HG02981 (cell line): ENCODE data around the gene ZC3H13.

Experiments used
- ATAC-seq: cut with Tn5 transposase; IDR thresholded peaks from one replicate; pipeline ENCODE4 v1.9.1; 2021; ENCODE audit warnings: mild to moderate bottlenecking, moderate library complexity; ENCODE audit not compliant: unreplicated experiment

Gene ZC3H13

DNA sequence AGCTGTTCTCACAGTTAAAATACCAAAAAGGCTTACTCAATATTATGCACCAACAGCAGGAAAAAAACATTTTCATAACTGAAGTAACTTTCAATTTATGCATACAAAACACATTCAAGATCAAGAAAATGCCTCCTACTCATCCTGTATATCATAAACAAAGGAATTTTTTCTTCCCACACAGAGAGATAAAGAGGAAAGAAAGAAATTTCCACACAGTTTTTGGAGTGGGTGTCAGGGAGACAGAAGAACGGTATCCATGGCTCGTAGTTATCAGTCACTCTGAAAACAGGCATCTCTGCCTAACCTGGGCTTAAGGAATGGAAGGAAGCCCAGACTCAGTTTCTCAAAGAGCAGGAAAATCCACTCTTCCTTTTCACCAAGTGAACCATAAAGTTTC lies 108.6 kb downstream of the ZC3H13 start:
- ATAC-seq = no peak

DNA sequence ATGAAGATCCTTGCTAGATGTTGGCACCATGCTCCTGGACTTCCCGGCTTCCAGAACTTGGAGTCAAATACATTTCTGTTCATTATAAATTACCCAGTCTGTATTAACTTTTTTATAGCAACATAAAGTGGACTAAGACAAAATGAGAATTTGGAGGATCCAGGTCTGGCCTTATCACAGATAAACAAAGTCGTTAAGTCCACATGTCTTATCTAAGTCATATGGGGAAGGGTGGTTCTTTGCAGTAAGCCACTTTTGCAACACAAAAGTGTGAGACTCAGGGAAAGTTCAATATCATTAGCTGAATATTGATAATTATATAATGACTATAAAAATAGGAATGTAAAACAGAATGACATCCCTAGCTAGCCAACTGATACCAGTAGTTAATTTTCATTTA lies 109.4 kb downstream of the ZC3H13 start:
- no peak for ATAC-seq

DNA sequence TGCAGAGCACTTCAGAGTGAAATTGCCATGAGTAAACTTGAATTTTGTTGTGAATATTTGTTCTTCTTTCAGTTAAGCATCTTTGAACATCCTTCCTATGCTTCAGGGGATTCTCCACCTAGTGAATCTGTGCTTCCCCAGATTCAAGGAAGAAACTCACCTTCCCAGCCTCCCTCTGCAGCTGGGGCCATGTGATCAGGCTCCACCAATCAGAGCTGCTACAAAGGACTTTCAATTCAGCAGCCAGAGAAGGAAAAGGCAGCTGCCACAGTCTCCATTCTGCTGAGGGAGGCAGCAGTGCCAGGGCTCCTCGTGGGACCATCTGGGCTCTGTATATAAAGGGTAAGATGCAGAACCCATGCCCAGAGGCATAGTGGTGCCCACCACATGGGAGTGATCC lies 111.3 kb downstream of the ZC3H13 start:
- no peak for ATAC-seq

DNA sequence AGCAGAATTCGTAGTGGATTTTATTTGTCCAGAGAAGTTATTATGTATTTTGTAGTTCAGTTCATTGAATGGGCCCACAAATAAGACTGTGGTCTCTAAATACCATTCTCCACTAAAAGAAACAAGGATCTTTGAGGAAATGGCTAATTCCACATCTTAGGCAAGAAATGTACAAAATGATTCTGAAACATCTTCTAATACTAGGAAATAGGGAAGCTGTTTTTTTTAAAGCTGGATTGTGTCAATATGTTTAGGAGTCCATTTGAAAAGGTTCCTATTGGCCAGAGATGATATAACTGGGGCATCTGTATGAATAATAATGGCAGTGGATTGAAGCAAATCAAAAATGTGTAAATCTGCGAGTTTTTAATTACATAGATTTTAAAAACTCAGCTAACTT lies 112.5 kb downstream of the ZC3H13 start:
- no peak for ATAC-seq

DNA sequence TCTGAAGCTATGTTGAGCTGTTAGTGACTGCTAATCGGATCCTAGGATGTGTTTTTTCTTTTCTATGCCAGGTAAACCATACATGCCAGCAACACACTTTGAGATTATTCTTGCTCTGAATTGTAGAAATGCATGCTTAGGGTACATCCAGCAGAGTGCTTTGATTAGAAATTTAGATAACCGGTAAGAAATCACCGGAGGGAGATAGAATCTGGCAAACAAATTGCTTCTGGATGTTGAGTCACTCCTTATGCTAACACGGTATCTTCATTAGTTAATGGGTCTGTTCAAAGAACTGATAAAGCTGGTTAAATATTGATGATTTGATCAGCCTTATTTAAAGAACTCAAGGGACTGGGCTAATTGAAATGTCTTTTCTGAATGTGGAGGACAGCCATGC lies 115.9 kb downstream of the ZC3H13 start:
- ATAC-seq = no peak

DNA sequence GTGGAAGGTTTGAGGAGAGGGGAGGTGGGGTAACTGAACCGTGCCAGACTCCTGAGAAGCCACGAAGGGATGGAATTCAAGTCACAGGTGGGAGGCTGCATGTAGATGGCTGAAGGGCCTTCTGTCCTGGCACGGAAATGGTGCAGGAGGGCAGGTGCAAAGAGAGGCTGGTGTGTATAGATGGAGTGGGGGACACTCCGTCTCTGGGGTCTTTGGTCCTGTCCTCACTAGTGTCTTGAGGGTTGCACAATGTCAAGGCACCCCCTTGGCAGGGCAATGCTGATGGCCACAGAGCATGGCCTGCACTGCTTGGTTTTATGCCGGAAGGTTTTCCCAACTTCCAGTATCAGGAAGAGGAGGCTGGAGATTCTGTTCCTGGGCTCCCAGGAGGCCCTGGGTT lies 118.3 kb downstream of the ZC3H13 start:
- no peak for ATAC-seq

DNA sequence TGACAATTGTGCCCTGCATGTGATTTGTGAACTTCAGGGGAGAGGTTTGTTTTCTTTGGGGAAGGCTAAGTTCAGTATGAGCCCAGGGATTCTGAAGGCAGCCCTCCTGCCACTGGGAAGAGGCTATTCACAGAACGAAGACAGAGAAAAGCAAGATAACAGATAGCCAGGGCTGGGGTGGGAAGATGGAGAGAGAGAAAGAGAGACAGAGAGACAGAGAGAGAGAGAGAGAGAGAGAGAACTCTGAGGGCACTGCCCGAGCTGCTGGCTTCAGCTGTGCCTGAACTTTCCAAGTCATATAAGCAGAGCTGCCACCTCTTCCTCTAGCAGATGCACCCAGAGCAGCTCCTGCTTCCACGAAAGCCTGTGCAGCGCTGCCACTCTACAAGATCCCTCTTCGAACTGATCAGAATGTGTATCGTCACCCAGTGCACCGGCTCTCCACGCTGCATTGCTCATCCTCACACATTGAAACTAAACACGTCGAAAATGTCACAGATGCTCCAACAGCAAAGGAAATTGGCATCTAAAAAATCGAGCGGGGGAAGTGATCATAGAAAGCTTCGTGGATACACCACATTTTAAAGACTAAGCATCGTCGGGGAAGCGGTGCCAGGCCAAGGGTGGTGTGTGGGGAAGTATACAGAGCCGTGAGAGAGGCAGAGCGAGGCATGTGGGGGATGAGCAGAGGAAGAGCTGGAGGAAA lies 119.2 kb downstream of the ZC3H13 start:
- ATAC-seq = no peak

DNA sequence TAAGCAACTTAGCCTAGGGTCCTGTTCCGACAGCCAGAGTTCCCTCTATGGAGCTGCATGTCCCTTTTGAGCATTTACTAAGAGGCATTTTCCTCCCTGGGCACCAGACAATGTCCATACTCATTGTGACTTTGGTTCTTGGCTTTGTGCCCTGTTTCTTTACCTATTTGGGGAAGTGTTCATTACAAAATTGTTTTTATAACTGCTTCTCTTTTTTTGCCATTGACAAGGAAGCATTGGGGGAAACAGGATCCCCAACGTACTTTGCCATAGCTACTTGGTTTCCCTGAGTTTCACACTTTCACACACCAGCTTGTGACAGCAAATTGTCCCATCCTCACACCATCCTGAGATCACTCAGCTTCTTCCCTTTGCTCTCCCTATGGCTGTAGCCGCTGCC lies 119.9 kb downstream of the ZC3H13 start:
- ATAC-seq = no peak

DNA sequence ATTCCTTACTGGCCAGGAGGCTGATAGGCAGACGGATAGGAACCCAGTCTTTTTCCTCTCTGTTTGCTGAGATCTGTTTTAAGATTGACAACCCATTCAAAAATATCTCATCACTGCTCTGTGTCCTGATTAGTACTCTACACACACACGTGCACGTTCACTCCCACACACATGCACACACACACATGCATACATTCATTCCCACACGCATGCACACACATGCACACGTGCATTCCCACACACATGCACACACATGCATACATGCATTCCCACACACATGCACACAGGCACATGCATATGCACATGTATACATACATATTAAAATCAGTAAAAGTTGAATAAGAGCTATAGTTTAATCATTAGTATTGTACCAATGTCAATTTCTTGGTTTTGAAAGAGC lies 120.4 kb downstream of the ZC3H13 start:
- ATAC-seq = no peak

DNA sequence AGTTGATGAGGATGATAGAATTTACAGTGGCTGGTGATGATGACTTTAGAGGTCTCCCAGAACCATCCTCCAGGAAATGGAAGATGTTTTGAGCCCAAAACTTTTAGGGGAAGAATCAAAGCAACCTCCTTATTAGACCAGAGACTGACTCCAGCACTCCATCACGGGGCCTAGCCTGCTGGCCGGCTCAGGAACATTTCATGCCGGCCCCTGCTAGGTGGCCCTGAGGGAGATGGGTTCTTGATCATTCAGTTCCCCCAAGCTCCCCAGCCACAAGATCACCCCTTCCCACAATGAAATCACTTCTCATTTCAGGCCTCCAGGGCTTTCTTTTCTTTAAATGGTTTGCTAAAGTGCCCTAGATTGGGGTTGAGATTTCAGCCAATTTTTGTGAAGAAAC lies 121.3 kb downstream of the ZC3H13 start:
- ATAC-seq = no peak

DNA sequence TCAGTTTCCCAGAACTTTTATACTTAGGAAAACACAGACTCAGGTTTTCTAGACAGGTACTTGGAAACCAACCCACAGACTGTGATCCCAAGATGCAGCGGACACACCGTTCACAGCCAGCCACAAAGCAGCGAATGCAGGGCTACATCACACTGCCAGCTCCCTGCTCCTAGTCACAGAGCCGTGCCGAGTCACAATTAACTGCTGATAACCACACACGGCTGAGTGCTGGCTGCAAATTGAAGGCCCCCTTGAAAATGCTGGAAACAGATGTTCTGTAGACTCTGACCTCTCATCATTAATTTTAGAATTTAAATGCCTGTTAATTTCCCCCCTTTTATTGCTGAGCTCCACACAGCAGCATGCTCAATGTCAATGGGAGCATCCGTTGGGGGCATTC lies 122.4 kb downstream of the ZC3H13 start:
- no peak for ATAC-seq

DNA sequence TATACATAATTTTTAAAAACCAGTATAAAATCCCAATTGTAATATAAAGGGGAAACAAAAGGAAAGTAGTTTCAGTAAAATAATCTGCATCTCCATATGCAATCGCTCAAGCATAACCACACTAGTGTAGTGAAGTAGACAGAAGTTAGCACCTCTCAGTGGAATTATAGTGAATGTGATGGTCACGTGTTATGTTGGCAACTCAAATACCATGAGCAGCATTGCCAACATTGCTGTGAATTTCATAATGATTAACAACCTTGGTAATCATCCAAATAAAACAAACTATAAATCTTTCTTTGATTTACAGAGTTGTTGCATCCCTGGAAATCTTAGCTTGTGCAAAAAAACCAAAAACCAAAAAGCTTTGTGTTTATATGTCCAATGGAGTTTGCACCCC lies 123.7 kb downstream of the ZC3H13 start:
- no peak for ATAC-seq

DNA sequence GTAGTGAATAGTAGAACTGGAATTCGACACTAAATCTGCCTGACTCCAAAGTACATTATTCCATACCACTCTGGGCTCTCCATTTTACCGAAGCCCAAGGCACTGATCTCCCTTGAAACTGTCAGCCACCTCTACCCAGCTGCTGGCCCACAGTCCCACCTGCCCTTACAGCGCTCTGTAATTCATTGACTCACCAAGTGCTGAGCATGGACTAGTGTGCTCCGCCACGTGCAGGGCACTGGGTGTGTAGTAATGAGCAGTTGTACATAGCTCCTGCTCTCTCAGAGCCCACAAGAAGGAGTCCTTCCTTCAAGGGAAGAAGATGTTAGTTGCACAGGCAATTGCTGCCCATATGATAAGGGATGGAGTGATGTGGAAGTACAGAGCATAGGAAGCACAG lies 124.4 kb downstream of the ZC3H13 start:
- no peak for ATAC-seq

DNA sequence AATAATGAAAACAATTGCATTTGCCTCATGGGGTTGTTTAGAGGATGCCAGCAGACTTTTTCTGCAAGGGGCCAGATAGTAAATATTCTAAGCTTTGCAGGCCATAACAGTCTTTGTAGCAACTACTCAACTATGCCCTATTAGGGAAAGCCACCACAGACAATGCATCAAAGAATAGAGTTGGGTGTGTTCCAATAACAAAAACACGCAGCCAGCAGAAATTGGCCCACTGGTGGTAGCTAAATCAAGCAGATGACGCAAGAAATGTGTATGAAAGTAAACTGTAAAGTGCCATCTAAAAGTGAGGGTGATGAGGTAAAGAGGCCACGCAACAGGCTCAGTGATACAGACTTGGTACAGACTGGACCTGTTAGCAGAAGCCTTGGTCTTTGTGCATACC lies 125.8 kb downstream of the ZC3H13 start:
- ATAC-seq = no peak

DNA sequence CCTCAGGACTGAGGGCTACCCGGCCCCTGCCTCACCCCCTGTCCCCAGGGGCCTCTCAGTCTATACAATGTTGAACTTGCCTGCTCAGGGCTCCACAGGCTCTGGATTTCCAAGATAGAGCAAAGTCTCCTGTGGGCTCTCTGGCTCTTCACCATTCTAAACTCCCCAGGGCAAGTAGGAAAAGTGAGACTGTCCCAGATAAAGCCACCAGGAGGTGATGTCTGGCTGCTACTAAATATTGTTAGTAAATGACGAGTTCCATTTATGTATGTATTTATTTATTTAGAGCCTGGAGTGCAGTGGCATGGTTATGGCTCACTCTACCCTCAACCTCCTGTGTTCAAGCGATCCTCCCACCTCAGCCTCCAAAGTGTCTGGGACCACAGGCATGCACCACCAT lies 127.4 kb downstream of the ZC3H13 start:
- no peak for ATAC-seq

DNA sequence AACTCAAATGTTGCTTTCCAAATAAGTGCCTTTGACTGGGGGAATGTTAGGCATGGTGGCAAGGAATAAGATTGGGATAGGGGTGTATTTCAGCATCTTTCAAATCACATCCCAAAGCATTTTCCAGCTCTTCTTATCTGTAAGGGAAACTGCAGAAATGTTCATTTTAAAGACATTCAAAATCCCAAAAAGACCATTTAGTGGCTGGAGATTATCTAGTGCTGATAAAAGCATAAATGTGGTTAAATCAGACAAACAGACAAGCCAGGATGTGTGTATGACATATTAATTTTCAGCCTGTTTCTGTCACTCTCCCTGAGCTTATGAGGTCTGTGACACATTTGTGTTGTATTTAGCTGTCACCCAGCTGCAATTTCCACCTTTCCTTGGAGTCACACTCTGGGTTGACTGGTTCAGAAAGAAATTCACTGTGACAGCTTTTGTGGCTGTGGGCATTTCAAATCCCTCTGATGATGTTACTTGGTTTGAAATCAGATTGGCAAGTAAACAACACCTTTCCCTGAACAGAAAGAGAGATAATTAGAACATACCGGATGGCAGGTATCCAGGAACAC lies 131.3 kb downstream of the ZC3H13 start:
- no peak for ATAC-seq

DNA sequence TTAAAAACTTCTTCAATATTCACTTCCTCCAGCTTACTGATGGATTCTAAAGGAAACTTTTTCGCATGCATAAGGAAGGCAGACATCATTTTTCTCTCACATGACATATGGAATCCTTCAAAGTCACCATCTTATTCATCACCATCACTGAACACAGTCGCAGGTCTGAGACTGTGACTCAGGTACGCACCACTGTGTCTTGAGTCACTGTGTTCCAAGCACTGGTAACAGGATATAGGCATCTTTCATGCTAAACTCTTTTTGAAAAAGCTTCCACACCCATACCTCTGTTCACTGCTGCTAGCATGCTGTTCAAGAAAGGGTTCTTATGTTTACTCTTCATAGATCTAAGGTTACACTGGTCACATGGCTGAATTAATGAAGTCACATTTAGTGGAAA lies 133.9 kb downstream of the ZC3H13 start:
- no peak for ATAC-seq

DNA sequence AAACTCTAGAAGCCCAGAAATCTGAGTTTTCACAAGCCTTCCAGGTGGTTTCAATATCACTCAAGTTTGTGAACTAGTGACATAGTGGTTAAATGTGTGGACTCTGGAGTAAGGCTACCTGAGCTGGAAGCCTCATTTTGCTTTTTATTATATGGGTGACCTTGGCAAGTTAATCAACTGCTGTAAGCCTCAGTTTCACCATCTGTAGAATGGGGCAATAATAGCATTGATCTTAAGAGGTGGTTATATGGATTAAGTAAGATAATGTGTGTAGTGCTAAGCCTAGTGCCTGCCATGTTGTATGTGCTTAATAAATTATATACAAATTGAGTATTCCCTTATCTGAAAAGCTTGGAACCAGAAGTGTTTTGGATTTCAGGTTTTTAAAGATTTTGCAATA lies 135.5 kb downstream of the ZC3H13 start:
- no peak for ATAC-seq

DNA sequence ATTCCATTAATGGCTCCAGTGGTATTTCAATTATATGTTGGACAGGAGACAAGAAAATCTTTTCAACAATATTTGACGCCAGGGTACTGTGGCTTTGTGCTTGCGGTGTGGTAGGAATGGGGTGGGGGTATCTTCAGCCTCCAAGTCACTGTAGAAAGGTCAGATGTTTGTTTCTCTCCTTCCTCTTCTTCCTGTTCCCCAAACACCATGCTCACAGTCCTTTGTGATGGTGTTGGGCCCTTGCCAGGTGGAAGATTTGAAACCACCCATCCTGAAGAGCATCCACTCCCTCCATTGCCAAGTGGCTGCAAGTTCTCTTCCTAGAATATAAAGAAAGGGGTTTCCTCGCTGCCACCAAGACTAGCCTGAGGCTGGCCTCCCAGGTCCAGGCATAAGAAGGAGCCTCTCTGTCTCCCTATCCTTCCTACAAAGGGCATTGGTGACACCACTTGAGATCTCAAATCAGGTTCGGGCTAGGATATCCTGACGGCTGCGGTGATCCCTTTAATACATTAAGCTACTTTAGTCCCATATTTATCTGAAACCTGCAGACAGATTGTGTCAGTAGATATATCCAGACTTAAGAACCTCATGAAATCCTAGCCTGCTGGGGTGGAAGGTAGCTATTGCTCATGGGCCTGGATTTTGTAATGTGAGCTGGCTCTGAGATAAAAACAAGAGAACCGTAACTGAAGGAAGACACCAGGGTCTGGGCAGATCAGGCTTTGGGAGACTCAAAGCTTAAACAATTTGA lies 136.7 kb downstream of the ZC3H13 start:
- ATAC-seq = no peak

DNA sequence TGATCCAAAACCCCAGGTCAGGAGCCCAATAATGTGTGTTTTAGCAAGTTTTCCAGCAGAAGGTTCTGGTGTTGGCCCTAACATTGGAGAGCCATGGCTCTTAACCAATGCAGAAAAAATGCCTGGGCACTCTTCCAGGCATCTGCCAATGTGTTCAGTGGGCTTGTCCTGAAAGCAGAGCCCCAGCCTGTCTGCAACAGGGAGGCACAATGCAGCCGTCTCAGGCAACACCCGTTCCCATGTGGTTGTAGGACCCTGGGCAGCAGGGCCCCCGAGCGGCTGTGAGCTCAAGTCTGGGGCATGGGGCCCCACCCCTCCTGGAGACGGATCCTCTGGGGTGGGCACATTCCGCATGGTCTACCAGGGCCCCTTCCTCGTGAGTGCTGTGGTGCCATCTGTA lies 142.9 kb downstream of the ZC3H13 start:
- no peak for ATAC-seq

DNA sequence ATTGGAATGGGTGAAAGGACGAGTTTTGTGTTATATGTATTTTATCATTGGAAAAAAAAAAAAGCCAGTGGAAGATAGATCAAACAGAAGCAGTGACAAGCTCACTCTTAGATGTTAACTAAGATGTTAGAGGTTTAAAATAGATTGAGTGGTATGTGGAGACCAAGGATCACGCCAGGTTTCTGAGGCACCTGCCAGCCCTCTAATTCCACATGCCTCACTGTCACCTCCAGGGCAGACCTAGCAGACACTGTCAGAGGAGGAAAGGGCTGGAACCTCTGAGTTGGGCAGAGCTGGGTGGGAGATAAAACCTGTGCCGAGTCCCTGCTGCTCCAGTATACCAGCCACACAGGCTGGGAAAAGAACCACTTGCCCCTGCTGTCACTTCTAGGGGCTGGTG lies 143.5 kb downstream of the ZC3H13 start:
- no peak for ATAC-seq

DNA sequence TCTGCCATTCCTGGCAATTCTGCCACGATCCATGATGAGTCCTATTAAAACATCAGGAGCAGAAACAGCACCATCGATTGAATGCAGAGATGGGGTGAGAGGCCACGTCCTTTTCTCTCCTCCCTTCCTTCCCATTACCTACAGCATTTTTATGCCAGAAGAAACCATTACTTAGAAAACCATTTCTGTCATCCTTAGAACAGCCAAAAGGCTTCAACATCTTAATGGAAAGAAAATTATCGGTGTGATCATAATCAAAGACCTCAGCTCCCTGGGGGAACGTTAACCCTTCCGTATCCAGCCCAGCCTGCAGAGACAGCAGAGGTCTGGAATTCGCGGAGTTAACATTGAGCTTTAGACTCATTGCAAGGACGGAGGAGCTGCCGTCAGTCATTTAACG lies 145.0 kb downstream of the ZC3H13 start:
- ATAC-seq = no peak
